IMR-90 (cell line): Measurements from ENCODE around the gene LCK.

ENCODE experiments used
- CHD1 ChIP-seq: IDR thresholded peaks from 2 replicates; pipeline ENCODE4 v1.6.1; 2012; ENCODE audit warnings: low read depth, low read length, improper control_type of control experiment
- POLR2A ChIP-seq: IDR thresholded peaks from 2 replicates; pipeline ENCODE4 v1.6.1; 2012; ENCODE audit warnings: mild to moderate bottlenecking, low read depth, low read length
- RCOR1 ChIP-seq: IDR thresholded peaks from 2 replicates; pipeline ENCODE4 v1.6.1; 2012; ENCODE audit warnings: mild to moderate bottlenecking, low read length, improper control_type of control experiment; ENCODE audit not compliant: insufficient replicate concordance
- TF ChIP-seq, protein P1 (sequence below): conservative IDR thresholded peaks from 2 replicates; pipeline ENCODE4 v1.5.1; 2012; ENCODE audit warnings: mild to moderate bottlenecking, low read depth, low read length, improper control_type of control experiment

GRCh38 chr1:32249831-32250525 is 1.1 kb upstream of the LCK start:
- TF ChIP-seq, protein P1, sequence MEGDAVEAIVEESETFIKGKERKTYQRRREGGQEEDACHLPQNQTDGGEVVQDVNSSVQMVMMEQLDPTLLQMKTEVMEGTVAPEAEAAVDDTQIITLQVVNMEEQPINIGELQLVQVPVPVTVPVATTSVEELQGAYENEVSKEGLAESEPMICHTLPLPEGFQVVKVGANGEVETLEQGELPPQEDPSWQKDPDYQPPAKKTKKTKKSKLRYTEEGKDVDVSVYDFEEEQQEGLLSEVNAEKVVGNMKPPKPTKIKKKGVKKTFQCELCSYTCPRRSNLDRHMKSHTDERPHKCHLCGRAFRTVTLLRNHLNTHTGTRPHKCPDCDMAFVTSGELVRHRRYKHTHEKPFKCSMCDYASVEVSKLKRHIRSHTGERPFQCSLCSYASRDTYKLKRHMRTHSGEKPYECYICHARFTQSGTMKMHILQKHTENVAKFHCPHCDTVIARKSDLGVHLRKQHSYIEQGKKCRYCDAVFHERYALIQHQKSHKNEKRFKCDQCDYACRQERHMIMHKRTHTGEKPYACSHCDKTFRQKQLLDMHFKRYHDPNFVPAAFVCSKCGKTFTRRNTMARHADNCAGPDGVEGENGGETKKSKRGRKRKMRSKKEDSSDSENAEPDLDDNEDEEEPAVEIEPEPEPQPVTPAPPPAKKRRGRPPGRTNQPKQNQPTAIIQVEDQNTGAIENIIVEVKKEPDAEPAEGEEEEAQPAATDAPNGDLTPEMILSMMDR, result no peak
- TF ChIP-seq CHD1 (no peak), POLR2A (no peak), RCOR1 (no peak)
